K562 (cell line): ENCODE results near the gene IFNA5.

ENCODE experiments used
- CEBPG ChIP-seq, 3 experiments: fragments of 200-800 bp in 1 of 3; sonication (Bioruptor generic) in 1 of 3; sonication (generic) in 1 of 3; formaldehyde crosslinking in 1 of 3; IDR thresholded peaks in 2 of 3; conservative IDR thresholded peaks in 1 of 3; 2 replicates each; pipeline versions ENCODE4 v1.6.1 to v1.8.0; 2016 to 2022; ENCODE audit warnings: missing compliant biosample characterization in 2 of 3, missing genetic modification characterization in 2 of 3, mild to moderate bottlenecking in 1 of 3, missing genetic modification reagents in 1 of 3
- HDAC2 ChIP-seq: fragments of 450-650 bp; IDR thresholded peaks from 2 replicates; pipeline ENCODE4 v1.6.1; 2016; ENCODE audit warnings: mild to moderate bottlenecking
- JUN ChIP-seq, 2 experiments: sonication (generic) in 1 of 2; formaldehyde crosslinking in 1 of 2; IDR thresholded peaks; 2 replicates each; pipeline versions ENCODE4 v1.6.1 to v1.8.0; 2012 to 2022; ENCODE audit warnings: borderline replicate concordance in 2 of 2, mild to moderate bottlenecking in 2 of 2, improper control_type of control experiment in 1 of 2, low read depth in 1 of 2, low read length in 1 of 2, missing genetic modification reagents in 1 of 2
- JUND ChIP-seq, 2 experiments: IDR thresholded peaks; 2 replicates in 1 of 2; 3 replicates in 1 of 2; pipeline ENCODE4 v1.6.1; 2011; ENCODE audit warnings: borderline replicate concordance in 2 of 2, low read depth in 2 of 2, low read length in 2 of 2, improper control_type of control experiment in 1 of 2, missing biosample characterization in 1 of 2, missing genetic modification characterization in 1 of 2, missing genetic modification reagents in 1 of 2
- POLR2A ChIP-seq: fragments of 450-650 bp; conservative IDR thresholded peaks from 2 replicates; pipeline ENCODE4 v1.6.1; 2016
- ZNF174 ChIP-seq: fragments of 250-450 bp; sonication (Bioruptor Pico); IDR thresholded peaks from 2 replicates; pipeline ENCODE4 v1.4.0; 2020; ENCODE audit warnings: mild to moderate bottlenecking
- TF ChIP-seq, protein P1 (sequence below), 3 experiments: fragments of 200-800 bp in 1 of 3; sonication (Bioruptor generic) in 1 of 3; sonication (generic) in 1 of 3; formaldehyde crosslinking in 1 of 3; IDR thresholded peaks; 2 replicates each; pipeline versions ENCODE4 v1.6.1 to v1.8.0; 2016 to 2022; ENCODE audit warnings: mild to moderate bottlenecking in 2 of 3, missing compliant biosample characterization in 2 of 3, missing genetic modification characterization in 2 of 3, missing genetic modification reagents in 1 of 3
- TF ChIP-seq, protein P2 (sequence below): IDR thresholded peaks from 2 replicates; pipeline ENCODE4 v1.6.1; 2011; ENCODE audit not compliant: insufficient read length; ENCODE audit errors: extremely low read depth

DNA sequence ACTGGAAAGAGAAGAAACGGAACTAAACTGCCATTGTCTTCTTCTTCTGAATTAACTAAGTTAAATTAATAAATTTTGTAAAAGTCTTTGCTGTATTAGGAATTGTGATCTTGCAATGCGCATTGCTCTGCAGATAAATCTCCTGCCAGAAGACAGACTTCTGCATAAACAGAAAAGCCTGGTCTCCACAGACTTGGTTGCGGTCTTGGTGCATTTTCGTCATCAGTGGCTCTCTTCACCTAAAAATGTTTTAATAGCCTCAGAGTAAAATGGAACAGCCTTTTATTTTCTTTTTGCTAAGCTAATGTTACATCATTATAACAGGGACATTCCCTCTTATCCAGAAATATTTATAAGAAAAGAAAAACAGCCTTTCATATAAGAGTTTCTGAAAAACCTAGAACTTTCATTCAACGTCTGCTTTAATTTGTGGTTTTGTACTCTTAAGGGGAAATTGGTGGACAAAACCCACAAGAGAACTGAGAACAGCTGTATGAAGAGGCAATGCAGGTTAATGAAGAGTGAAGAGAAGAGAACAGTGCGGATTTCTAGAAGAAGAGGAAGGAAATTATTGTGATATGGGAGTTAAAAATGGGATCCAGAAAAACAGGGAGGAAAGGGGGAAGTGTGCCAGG is 10.1 kb downstream of the IFNA5 start:
- TF ChIP-seq, protein P1, sequence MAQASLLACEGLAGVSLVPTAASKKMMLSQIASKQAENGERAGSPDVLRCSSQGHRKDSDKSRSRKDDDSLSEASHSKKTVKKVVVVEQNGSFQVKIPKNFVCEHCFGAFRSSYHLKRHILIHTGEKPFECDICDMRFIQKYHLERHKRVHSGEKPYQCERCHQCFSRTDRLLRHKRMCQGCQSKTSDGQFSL (CRISPR knock-in tag; IDR thresholded peaks at IDR 0.05) = no peak
- TF ChIP-seq, protein P1 (tag; IDR thresholded peaks at IDR 0.05) = no peak
- no peak for TF ChIP-seq POLR2A
- TF ChIP-seq, protein P2, sequence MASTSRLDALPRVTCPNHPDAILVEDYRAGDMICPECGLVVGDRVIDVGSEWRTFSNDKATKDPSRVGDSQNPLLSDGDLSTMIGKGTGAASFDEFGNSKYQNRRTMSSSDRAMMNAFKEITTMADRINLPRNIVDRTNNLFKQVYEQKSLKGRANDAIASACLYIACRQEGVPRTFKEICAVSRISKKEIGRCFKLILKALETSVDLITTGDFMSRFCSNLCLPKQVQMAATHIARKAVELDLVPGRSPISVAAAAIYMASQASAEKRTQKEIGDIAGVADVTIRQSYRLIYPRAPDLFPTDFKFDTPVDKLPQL = no peak
- TF ChIP-seq CEBPG (CRISPR knock-in tag; IDR thresholded peaks at IDR 0.05) = no peak
- no peak for TF ChIP-seq CEBPG (tag; conservative IDR thresholded peaks at IDR 0.05 in 1 of 2, IDR thresholded peaks at IDR 0.05 in 1 of 2)
- no peak for TF ChIP-seq HDAC2
- TF ChIP-seq ZNF174 (CRISPR knock-in tag) = no peak
- TF ChIP-seq JUND (IDR thresholded peaks at IDR 0.05; ENCODE audit: borderline replicate concordance, low read depth, low read length) = no peak
- no peak for TF ChIP-seq JUND (tag; IDR thresholded peaks at IDR 0.05; ENCODE audit: borderline replicate concordance, low read depth, low read length)
- TF ChIP-seq JUN (IDR thresholded peaks at IDR 0.05; ENCODE audit: borderline replicate concordance, low read depth, low read length) = no peak
- no peak for TF ChIP-seq JUN (CRISPR knock-in tag; IDR thresholded peaks at IDR 0.05; ENCODE audit: borderline replicate concordance)
